GM03348 (cell line): ENCODE measurements around the gene NPIPB12.
"Not testable (repeated sequence)": the region's sequence is repeated elsewhere in the genome, so short reads cannot be mapped to it uniquely, and the experiment has no call there.

ENCODE experiments used
- DNase-seq: peaks from one replicate; pipeline ENCODE4 v3.0.0; 2012; ENCODE audit warnings: low spot score

Gene NPIPB12

GRCh38 chr16:29506308-29506707 lies at the start of gene NPIPB12:
NPIPB12 (minus strand) TSS chr16:29506408.
- DNase-seq, result not testable (repeated sequence)

DNA sequence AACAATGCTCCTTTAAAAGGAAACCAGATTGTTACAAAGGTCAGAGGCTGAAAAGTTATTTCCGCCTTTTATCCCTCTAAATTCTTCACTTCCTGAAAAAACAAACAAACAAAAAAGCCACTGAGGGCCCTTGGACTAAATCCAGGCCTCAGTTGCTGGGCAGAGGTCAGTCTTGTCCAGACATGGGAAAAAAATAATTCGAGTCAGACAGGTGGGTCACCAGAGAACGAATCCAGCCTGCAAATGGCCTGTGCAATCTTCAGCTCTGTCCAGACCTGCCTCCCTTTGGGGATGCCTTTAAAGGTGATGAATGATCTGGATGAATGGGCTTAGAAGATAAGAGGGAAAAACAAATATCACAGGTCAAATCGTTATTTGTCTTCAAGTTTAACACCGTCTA lies 15.3 kb upstream of the NPIPB12 start:
- DNase-seq, result not testable (repeated sequence)

DNA sequence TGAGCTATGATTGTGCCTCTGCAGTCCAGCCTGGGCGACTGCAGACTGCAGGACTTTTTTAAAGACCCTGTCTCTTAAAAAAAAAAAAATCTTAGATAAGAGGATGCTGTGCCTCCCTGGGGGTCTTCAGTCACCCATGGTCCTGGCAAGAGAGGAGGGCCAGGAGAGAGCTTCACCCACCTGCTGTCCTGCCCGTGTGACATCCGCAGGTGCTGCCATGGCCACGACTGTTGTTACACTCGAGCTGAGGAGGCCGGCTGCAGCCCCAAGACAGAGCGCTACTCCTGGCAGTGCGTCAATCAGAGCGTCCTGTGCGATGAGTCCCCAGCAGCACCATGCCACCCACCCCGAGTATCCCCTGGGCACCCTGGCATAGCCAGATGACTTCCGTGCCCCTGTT lies 23.9 kb downstream of the NPIPB12 start:
- not testable (repeated sequence) for DNase-seq

DNA sequence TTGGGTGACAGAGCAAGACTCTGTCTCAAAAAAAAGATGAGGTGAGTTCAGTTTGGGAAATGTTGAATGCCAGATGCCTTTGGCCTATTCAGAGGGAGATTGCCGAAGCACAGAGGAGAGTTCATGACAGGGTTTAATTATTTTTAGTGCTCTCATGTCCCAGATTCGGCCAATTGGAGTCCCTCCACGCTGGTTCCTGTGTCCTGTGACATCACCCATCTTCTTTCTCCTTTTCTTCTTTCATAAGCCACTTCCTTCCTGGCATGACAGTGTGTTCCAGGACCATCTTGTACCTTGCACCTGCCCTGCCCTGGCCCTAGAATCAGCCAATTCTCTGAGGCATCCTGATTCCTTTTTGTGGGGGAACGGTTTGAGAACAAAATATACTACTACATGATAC lies 34.1 kb downstream of the NPIPB12 start:
- DNase-seq, result not testable (repeated sequence)

GRCh38 chr16:29469660-29470059 lies 36.5 kb downstream of the NPIPB12 start:
- not testable (repeated sequence) for DNase-seq

DNA sequence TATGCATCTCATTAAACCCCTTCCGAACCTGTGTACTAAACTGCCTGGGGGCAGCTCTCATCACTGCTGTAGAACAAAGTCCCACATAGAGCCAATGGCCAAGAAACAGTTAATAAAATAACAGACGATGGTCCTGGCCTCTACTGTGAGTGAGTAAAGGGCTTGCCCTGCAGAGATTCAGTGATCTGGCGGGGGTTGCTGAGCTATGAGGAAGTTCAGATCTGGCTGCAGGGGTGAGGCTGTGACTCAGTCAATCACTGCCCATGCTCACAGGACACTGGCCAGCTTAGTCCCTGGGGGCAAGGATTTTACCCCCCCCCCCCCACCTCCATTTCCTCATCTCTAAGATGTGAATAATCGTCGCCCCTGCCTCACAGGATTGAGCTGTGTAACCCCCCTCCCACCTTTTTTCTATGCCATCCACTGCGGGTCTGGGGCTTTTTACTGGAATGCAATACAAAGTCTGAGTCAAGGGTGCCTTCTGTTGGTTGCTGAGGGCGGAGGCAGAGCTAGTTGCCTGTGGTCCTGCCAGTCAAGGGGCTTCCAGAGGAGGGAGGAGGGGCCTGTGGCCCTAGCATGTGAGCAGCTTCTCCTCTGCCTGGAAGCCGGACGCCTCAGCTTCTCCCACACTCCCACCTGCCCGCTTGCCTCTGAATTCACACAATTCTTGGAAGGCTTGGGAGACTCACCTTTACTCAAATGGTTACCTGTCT lies 38.4 kb downstream of the NPIPB12 start:
- not testable (repeated sequence) for DNase-seq

DNA sequence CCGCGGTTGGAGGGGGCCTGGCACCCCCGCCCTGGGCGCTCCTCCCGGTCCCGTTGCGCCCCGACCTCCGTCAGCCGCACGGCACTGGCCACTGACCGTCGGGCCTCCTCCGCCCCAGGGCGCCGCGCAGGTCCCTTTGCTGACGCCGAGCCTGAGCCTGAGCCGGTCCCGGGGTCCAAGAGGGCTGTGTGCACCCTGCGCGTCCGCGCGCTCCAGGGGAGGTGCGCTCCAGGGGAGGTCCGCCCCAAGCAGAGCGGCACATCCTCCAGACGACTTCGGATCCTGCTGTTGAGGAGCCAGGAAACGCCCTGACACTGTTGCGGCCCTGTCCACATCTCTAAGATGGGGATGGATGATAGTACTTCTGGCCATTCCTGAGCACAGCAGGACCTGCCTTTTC lies 39.3 kb downstream of the NPIPB12 start:
- DNase-seq, result not testable (repeated sequence)

- DNase-seq, result not testable (repeated sequence)
Observed at GRCh38 chr16:29465985-29466824, 40.0 kb downstream of the NPIPB12 start.

GRCh38 chr16:29460647-29461030 lies 45.6 kb downstream of the NPIPB12 start:
- not testable (repeated sequence) for DNase-seq

DNA sequence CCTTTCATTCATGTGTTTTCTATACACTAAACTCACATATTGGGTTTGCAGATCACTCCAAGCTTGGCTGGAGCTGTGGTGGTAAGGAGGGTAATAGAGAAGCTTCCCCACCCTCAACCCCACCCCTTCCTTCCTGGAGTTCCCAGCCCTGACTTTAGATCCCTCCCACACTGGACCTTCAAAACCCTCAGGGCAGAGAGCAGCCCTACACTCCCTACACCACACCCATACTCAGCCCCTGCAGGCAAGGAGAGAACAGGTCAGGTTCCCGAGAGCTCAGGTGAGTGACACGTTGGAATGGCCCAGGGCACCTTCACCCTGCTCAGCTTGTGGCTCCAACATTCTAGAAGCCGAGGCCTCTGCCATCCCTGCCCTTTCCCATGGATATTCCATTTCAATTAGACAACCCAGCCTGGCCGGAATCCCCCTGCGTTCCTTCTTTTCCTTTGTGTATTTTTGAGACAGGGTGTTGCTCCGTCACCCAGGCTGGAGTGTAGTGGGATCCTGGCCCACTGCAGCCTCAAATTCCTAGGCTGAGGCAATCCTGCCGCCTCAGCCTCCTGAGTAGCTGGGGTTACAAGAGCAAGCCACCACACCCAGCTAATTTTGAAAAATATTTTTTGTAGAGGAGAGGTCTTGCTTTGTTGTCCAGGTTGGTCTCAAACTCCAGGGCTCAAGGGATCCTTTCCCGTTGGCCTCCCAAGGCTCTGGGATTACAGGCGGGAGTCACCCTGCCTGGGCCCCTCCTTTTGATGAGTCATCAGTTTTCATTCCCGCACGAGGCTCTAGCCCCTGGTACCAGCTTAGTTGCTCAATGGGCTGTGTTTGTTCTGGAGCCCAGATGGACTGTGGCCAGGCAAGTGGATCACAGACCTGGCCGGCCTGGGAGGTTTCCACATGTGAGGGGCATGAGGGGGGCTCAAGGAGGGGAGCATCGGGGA lies 46.2 kb downstream of the NPIPB12 start, which contains the start of gene SULT1A4:
TSS of gene SULT1A4 (plus strand) at position 208 of the 941 bp plus-strand sequence. CDS start 1,473 bp downstream, outside the sequence.
- DNase-seq, result not testable (repeated sequence)

GRCh38 chr16:29457660-29458059 lies 48.5 kb downstream of the NPIPB12 start:
- not testable (repeated sequence) for DNase-seq

- DNase-seq, result not testable (repeated sequence)
Observed at GRCh38 chr16:29454828-29455227, 51.4 kb downstream of the NPIPB12 start.

- DNase-seq, result not testable (repeated sequence)
Observed at GRCh38 chr16:29454269-29454668, 51.9 kb downstream of the NPIPB12 start, which contains the start of the genes BOLA2 and SLX1B. BOLA2 (minus strand) TSS chr16:29454351; CDS start chr16:29454253, 98 bp downstream. SLX1B (plus strand) TSS chr16:29454533.

DNA sequence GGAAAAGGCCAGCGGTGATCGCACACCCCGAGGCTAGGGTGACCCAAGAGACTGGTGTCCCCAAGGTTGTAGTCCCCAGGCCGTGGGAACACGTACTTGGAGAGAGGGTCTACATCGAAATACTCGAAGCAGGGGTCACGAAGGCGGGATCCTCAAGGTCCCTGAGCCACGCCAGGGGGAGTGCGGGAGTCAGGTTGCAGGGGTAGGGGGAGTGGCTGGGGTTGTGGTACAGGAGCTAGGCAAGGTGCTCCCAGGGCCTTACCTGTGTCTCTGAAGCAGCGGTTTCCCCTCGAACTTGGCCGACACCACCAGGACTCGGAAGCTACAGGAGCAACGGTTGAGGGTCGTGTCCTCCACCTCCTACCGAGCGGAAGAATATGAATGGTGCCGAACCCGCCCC lies 52.5 kb downstream of the NPIPB12 start:
- not testable (repeated sequence) for DNase-seq
